Umbilical cord (tissue), 2 donors: ENCODE measurements around the gene NR2E1. TPM values are rescaled to one million over a fixed set of nuclear protein-coding genes. Genes with fewer than 3 reads are reported as not detected.

Experiments used
- DNase-seq: peaks from one replicate; pipeline ENCODE4 v3.0.0-alpha.2; 2015; ENCODE audit warnings: low spot score
- total RNA-seq: library from RNA; depleted of rRNA; stranded (reverse); fragments of >200 nt; gene quantifications from one replicate; pipeline ENCODE4 v1.2.3, GENCODE V29; 2014; ENCODE audit warnings: low replicate concordance; ENCODE audit not compliant: insufficient read depth

NR2E1 gene
- total RNA-seq, 1 donor from 2014 or later, result 0.48 TPM

DNA sequence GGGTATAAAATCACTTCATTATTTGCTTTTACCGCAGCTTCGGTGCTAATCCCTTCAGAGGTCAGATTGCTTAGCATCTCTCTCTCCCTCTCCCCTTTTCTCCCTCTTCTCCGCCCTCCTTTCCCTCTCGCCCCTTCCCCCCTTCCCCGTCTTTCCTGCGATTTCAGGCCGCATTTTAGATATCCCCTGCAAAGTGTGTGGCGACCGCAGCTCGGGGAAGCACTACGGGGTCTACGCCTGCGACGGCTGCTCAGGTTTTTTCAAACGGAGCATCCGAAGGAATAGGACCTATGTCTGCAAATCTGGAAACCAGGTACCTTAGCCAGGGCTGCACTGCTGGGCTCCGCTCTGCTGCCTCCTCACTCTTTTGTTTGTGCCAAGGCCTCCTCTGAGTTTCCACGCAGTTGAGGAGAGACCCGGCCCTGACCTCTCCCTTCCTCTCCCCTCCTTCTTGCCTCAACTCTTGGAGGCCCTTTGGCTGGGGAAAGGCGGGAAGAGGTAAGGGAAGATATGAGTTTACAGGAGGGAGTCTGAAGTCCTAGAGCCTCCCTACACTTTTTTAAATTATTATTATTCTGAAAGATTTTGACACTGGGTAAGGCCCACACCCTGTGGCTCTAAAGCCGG lies 5.6 kb downstream of the NR2E1 start:
- no peak for DNase-seq

DNA sequence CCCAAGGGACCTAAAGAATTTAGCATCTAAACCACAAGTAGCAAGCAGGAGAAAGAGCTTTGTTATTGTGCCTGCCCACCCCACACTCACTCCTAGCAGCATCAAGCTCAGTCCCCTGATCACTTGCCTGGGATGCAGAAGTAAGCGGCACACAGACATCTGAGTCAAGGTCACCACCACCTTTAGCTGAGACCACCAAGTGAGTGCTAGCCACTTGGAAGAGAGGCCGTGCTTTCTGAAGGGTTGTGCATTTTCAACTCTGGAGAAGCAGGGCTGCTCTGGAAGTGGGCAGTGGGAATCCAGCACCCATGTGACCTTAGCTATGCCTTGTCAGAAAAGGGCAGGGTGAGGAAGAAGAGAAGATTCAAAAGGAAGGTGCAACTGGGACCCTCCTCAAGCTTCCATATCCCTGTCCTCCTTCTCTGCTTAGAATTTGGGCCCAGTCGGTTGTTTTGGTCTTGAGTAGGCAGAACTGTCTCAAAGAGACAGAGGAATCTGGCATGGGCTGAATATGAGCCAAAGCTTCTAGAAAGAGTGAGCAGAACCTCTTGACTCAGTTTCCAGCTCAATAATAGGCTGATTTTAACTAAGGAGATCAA lies 6.2 kb downstream of the NR2E1 start:
- DNase-seq, result no peak

DNA sequence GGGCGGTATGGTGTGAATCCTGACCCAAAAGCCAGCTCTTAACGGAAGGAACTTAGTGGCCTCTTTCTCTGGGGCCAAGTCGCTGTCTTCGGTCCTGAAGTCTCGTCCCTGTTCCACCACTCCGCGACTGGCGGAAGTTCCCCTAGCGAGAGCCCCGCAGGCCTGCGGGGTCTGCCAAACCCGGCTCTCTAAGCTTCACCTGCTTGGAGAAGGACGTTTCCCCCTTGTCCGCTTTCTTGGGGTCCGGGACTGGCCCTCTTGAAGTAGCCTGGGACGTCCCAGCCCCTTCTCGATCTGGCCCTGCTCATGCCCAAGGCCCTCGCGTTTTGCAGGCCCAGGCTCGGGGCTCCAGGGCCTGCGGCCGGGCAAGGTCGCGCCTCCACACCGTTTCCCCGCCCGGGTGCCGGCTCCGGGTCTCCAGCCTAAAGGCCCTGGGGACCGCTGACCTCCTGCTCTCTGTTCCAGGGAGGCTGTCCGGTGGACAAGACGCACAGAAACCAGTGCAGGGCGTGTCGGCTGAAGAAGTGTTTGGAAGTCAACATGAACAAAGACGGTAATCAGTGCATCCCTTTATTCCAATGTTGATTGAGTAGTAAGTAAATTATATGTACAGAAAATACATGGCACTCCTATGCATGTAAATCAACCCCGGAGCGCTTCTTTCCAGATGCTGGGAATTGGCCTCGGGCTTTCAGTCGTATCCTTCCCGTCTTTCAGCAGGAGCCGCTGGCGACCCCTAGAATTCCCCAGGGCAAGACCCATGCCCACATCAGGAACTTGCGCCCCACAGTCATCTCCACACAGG lies 8.8 kb downstream of the NR2E1 start:
- peak; percentile 32 for DNase-seq

DNA sequence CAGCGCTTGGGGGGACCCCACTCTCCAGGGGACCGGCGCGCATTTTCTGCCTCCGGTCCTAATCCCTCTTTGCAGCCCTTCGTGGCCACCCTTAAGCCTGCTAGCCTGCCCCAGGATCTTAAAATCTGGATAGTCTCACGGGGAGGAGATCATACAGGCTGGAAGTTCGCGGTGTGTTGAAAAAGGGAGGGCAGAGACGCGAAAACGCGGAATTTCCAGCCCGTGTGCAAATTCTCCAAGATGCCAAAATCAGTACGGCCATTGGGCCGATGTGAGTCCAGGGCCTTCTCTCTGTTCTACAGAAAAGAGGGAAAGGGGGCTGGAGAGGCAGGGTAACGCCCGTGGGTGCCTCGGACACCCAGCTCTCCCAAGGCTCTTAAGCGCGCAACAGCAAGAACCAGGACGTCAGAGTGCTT lies 9.4 kb downstream of the NR2E1 start:
- no peak for DNase-seq

DNA sequence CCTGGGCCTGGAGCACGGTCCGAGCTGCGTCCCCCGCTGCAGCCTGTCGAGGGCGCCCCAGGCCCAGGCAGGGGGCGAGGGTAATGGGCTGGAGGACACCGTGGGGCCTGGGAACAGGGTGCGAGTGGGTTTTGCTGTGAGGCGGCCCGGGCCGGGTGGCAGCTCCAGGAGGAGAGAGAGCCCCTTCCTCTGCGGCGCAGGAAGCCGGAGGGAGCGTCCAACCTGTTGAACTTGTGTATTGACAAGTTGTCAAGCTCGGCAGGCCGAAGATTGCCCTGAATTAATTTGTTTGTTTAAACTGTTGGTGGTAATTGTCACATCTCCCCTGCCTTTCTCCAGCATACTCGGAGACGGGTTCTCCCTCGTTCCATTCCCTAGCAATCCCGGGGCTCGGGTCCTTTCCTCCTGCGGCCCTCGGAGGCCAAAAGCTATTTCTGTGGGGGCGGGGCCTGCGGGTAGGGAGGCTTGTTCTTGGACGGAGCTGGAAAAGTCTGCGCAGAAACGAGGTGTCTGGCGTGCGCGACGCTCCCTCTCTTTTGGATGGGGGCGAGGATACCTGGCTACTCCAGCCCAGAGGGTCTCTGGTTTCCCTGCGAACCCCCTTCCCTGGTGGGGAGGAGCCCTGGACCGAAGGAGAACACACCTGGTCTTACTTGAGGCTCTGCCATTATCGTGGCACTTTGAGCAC lies 9.9 kb downstream of the NR2E1 start:
- DNase-seq, result no peak

DNA sequence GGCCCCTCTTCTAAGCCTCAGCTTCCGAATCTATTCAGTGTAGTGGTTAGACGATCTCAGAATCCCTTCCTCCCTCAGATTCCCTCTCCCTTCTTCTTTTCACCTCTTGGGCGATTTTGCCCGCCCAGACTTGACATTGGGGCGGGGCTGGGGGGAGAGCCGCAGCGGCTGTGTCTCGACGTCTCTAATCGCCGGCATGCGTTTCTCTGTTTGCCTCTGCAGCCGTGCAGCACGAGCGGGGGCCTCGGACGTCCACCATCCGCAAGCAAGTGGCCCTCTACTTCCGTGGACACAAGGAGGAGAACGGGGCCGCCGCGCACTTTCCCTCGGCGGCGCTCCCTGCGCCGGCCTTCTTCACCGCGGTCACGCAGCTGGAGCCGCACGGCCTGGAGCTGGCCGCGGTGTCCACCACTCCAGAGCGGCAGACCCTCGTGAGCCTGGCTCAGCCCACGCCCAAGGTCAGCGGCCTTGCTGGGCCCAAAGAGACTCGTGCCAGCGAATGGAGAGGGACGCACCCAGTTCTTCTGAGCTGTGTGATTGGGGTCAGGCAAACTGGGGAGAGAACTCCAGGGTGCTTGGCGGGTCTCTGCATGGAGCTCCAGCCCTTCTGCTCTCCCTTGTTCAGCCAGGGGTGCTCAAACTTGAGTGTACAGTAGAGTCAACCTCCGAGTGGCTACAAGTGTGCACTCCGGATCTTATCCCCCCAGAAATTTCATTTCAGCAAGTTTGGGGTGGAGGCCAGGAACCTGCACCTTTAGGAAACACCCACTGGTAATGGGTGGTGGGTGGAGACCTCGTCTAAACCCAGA lies 10.7 kb downstream of the NR2E1 start:
- DNase-seq, result no peak

DNA sequence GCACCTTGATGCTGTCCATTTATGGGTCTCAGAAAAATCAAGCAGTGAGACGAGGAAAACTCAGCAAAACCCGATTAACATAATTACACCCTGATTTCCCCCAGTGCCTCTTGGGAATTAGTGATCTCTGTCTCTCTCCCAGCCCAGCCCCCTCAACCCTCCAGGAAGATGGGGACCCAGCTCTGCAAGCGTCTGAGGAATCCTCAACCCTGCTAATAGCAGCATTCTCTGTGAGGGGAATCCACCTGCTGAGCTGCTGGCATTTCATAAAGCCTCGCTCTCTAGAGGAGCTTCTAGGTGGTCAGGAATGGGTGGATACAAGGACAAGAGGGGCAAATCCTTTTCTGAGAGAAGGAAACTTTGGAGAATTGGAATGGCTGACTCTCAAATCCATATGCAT lies 13.9 kb downstream of the NR2E1 start:
- DNase-seq, result no peak

DNA sequence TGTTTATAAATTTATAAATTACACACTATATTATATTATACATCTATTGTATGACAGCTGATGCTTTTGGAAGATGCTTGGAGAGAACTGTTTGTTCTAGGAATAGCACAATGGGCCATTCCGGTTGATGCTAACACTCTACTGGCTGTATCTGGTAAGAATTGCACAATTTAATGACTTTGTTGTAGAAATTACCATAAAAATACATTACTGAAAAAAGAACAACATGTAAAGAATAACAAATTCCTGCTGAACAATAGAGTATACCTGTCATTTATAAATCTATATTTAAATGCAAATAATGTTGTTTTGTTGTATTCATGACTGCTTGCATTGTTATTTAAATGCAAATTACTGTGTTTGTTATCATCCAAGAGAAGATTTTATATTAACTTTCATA lies 14.4 kb downstream of the NR2E1 start:
- DNase-seq, result no peak

DNA sequence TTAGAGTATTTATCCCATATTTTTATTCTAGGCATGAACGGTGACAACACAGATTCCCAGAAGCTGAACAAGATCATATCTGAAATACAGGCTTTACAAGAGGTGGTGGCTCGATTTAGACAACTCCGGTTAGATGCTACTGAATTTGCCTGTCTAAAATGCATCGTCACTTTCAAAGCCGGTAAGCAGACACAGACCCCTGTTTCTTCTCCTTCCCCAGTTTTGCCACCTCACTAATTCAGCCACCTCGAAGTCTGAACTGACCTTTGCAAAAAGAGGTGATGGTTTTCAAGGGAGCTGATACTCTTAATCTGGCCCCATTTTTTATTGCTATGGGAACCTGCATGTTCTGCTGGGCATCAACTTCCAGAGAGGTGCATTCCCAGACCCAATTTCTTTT lies 15.0 kb downstream of the NR2E1 start:
- no peak for DNase-seq

DNA sequence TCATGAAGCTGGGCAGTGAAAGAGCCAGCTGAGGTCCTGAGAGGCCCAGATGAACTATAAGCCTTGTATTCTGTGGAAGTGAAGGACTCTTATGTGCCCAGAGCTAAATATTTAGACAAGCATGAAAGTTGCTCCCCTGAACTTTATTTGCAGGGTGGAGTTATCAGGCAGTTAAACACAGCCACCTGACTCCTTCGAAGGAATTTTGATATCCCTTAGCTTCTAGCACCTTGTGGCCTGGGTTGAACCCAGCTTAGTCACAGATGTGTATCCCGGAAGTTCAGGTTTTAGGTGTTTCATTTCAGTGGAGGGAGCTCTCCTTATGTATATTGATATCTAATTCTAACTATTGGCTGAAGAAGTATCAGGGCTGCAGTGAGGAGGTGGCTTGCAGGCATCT lies 20.4 kb downstream of the NR2E1 start:
- DNase-seq, result no peak

DNA sequence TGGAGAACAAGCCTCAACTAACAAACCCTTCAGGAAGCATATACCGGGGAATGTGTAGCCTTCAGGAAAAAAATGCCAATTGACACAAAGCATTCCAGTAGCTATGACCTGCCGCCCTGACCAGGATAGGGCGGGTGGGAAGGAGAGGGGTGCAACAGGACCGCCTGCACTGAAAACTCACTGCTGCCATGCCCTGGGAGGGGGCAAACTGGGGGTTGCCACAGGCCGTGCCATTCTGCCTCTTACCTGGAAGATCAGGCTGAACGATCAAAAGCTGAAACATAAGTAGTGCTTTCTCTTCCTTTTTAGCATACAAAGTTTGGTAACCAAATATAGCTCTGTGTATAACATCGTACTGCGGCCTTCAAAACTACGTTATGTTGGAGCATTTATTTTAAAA lies 21.7 kb downstream of the NR2E1 start:
- no peak for DNase-seq

DNA sequence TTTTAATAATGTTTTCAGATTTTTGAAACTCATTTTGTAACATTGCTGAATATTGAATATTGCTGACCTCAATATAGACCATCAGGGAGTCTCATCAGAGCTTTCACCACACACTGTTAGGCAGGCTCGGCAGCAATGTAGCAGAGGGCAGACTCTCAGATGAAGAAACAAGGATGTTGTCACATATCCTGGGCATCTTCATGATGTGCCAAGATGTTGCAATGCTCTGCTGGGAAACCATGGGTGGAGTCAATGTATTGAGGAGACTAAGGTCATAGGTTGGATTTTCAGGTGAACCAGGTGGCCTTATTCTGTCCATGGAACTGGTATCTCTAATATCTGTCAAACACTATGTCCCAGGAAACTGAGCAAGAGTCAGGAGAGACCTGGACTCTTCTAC lies 27.3 kb downstream of the NR2E1 start:
- DNase-seq, result no peak

GRCh38 chr6:108193835-108194234 lies 28.0 kb downstream of the NR2E1 start:
- DNase-seq, result no peak

DNA sequence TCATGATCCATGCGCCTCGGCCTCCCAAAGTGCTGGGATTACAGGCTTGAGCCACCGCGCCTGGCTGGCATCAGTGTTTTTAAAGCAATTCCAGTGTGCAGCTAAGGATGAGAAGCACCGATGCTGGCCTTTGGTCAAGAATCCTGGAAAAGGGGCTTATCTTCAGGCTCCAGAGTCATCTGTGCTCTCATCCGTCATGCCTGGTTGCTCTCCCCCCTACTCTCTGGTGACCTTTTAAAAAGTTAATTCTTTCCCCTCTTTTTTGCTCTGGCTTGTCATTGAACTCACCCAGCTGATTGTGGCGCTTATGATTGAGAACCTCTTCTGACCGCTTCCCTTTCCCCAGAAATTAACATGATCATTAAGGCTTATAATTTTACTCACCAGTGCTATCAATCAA lies 28.7 kb downstream of the NR2E1 start:
- no peak for DNase-seq

DNA sequence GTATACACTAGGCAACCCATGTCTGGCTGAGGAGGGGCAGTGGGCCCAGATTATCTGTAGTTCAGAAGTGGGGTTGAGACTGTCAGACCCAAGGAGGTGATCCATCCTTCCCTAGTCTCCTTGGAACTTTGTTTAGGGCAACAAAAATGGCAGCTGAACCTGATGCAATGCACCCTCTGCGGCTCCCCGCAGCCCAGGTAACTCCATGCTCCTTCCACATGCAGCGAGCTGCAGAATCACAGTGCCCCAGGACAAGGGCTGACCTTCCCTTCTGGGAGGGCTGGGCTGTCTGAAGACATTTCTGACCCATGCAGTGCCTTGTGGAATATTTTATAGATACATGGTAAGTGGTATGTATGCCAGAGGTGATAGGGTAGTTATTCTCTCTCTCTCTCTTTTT lies 29.4 kb downstream of the NR2E1 start:
- no peak for DNase-seq

GRCh38 chr6:108198761-108199498 lies 33.1 kb downstream of the NR2E1 start:
- DNase-seq, result no peak

- no peak for DNase-seq
These were observed 34.4 kb downstream of the NR2E1 start for GRCh38 chr6:108200186-108200585.

- no peak for DNase-seq
These were observed 34.8 kb downstream of the NR2E1 start for GRCh38 chr6:108200631-108201030.

GRCh38 chr6:108203189-108204112 lies 37.6 kb downstream of the NR2E1 start:
- DNase-seq, result no peak

DNA sequence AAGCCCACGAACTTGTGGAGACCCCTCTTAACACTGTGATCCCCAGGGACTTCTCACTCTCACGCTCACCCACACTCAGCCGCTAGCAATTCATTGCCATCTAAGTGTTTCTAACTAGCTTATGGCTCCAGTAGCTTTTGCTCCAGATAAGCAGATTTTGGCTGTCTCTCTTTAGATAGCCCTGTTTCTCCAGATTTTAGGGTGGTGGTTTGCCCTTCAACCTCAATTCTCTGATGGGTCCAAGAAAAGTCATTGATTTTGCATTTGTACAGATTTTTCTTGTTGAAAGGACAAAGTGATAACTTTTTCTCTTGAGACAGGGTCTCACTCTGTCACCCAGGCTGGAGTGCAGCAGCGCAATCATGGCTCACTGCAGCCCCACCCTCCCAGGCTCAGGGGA lies 41.2 kb downstream of the NR2E1 start:
- no peak for DNase-seq
